ENCODE measurements around the gene ADCY2. TPM values are rescaled to one million over a fixed set of nuclear protein-coding genes. Genes with fewer than 3 reads are reported as not detected.
A peak's percentile ranks its signal among the peaks of the same experiment; 100 is the strongest.

ADCY2 gene
- 10 to 100 TPM in 3 of 8 experiments, 1 to 10 TPM in 3, under 1 TPM in 2; 0.09 to 83.3 (median 8.9) TPM for total RNA-seq

GRCh38 chr5:7395947-7396712, at the start of gene ADCY2:
Gene ADCY2, plus strand, starts transcription at chr5:7396138. Its CDS starts 159 bp downstream, at chr5:7396297.
- Histone ChIP-seq H3K27ac (no peak within 1 kb of the TSS), H3K4me1 (replicated peaks in 1 of 2) (peaks cover 26 to 38% of the 10 kb centered on the region in 2 donors), H3K4me3 (peak within 1 kb of the TSS; percentile 53 to 73 (median 65))
- 0 to 2% methylated on average over 3 to 13 of the region's 121 CpGs; no CpG with 5 or more reads in 8 of the 10 experiments for WGBS, 10 experiments
- ATAC-seq (replicated peaks in 6 of 8) = peak; percentile 39 to 75 (median 68)
- in situ Hi-C loops (cut with MboI; ENCODE audit: low pct_unique_long_range_greater_than_20kb in 2 of 9, low sequenced_read_pairs in 9 of 9, unreplicated experiment in 9 of 9) = loop anchor here in 2 of 9 experiments (25.0 kb wide), 2 partner anchors 134 to 584 kb away; no protein-coding TSS in a partner anchor

GRCh38 chr5:7347377-7347776, 48.6 kb upstream of the ADCY2 start:
- peak in 2 of 8 experiments; percentile 15 to 34 for ATAC-seq (replicated peaks in 6 of 8)
- in situ Hi-C loops (cut with MboI; ENCODE audit: low pct_unique_long_range_greater_than_20kb in 2 of 9, low sequenced_read_pairs in 9 of 9, unreplicated experiment in 9 of 9) = no loop called here
- no peak overlapping the region for H3K27ac ChIP-seq
- peaks cover 10 to 32% of the 10 kb centered on the region in 2 donors for H3K4me1 ChIP-seq (replicated peaks in 1 of 2)
- WGBS, 10 experiments = 52 to 100% (median 60%) methylated on average over 1 to 6 of the region's 6 CpGs; no CpG with 5 or more reads in 2 of the 10 experiments
- H3K4me3 ChIP-seq = no peak overlapping the region

GRCh38 chr5:7348168-7348854, 47.6 kb upstream of the ADCY2 start:
- peaks cover 10 to 32% of the 10 kb centered on the region in 2 donors for H3K4me1 ChIP-seq (replicated peaks in 1 of 2)
- in situ Hi-C loops (cut with MboI; ENCODE audit: low pct_unique_long_range_greater_than_20kb in 2 of 9, low sequenced_read_pairs in 9 of 9, unreplicated experiment in 9 of 9) = no loop called here
- peak in 5 of 8 experiments; percentile 39 to 88 (median 67) for ATAC-seq (replicated peaks in 6 of 8)
- no peak overlapping the region for H3K27ac ChIP-seq
- 0 to 80% (median 41%) methylated on average over 1 to 8 of the region's 8 CpGs; no CpG with 5 or more reads in 2 of the 10 experiments for WGBS, 10 experiments
- no peak overlapping the region for H3K4me3 ChIP-seq

- ATAC-seq (replicated peaks in 6 of 8) = no peak
- peaks cover 4 to 12% of the 10 kb centered on the region in 2 donors for H3K4me1 ChIP-seq (replicated peaks in 1 of 2)
- H3K4me3 ChIP-seq = no peak overlapping the region
- in situ Hi-C loops (cut with MboI; ENCODE audit: low pct_unique_long_range_greater_than_20kb in 2 of 9, low sequenced_read_pairs in 9 of 9, unreplicated experiment in 9 of 9) = no loop called here
- WGBS, 10 experiments = 0 to 100% (median 37%) methylated on average over 1 to 5 of the region's 5 CpGs; no CpG with 5 or more reads in 2 of the 10 experiments
- H3K27ac ChIP-seq = no peak overlapping the region
Measured at GRCh38 chr5:7361593-7361992, 34.3 kb upstream of the ADCY2 start.

GRCh38 chr5:7363067-7363677, 32.8 kb upstream of the ADCY2 start:
- in situ Hi-C loops (cut with MboI; ENCODE audit: low pct_unique_long_range_greater_than_20kb in 2 of 9, low sequenced_read_pairs in 9 of 9, unreplicated experiment in 9 of 9) = no loop called here
- peak in 1 of 8 experiments; percentile 28 for ATAC-seq (replicated peaks in 6 of 8)
- H3K4me3 ChIP-seq = no peak overlapping the region
- no peak overlapping the region for H3K27ac ChIP-seq
- WGBS, 10 experiments = 21 to 67% (median 25%) methylated on average over 1 to 2 of the region's 2 CpGs; no CpG with 5 or more reads in 3 of the 10 experiments
- peaks cover 4 to 12% of the 10 kb centered on the region in 2 donors for H3K4me1 ChIP-seq (replicated peaks in 1 of 2)

- ATAC-seq (replicated peaks in 6 of 8) = no peak
- no peak overlapping the region for H3K27ac ChIP-seq
- in situ Hi-C loops (cut with MboI; ENCODE audit: low pct_unique_long_range_greater_than_20kb in 2 of 9, low sequenced_read_pairs in 9 of 9, unreplicated experiment in 9 of 9) = no loop called here
- H3K4me1 ChIP-seq (replicated peaks in 1 of 2) = peaks cover 4 to 12% of the 10 kb centered on the region in 2 donors
- WGBS, 10 experiments = 0 to 70% (median 43%) methylated on average over 1 to 3 of the region's 3 CpGs
- H3K4me3 ChIP-seq = no peak overlapping the region
Measured at GRCh38 chr5:7364226-7364875, 31.6 kb upstream of the ADCY2 start.

GRCh38 chr5:7367780-7368179, 28.2 kb upstream of the ADCY2 start:
- no peak for ATAC-seq (replicated peaks in 6 of 8)
- Histone ChIP-seq H3K4me1 (replicated peaks in 1 of 2) (peaks cover 4 to 11% of the 10 kb centered on the region in 2 donors), H3K27ac (no peak overlapping the region), H3K4me3 (no peak overlapping the region)
- in situ Hi-C loops (cut with MboI; ENCODE audit: low pct_unique_long_range_greater_than_20kb in 2 of 9, low sequenced_read_pairs in 9 of 9, unreplicated experiment in 9 of 9) = no loop called here
- WGBS, 10 experiments = 0 to 100% (median 72%) methylated on average over 1 to 3 of the region's 4 CpGs; no CpG with 5 or more reads in 2 of the 10 experiments

GRCh38 chr5:7372399-7372798, 23.5 kb upstream of the ADCY2 start:
- in situ Hi-C loops (cut with MboI; ENCODE audit: low pct_unique_long_range_greater_than_20kb in 2 of 9, low sequenced_read_pairs in 9 of 9, unreplicated experiment in 9 of 9) = no loop called here
- WGBS, 10 experiments = no CpG with 5 or more reads among the region's 1 CpG
- ATAC-seq (replicated peaks in 6 of 8) = no peak
- H3K27ac ChIP-seq = no peak overlapping the region
- H3K4me1 ChIP-seq (replicated peaks in 1 of 2) = peaks cover 2 to 5% of the 10 kb centered on the region in 2 donors
- H3K4me3 ChIP-seq = no peak overlapping the region

GRCh38 chr5:7374186-7374585, 21.8 kb upstream of the ADCY2 start:
- H3K4me3 ChIP-seq = no peak overlapping the region
- no peak for ATAC-seq (replicated peaks in 6 of 8)

GRCh38 chr5:7375457-7375856, 20.5 kb upstream of the ADCY2 start:
- peak in 4 of 8 experiments; percentile 30 to 79 (median 56) for ATAC-seq (replicated peaks in 6 of 8)
- WGBS, 10 experiments = 26 to 97% (median 71%) methylated on average over 1 to 4 of the region's 4 CpGs; no CpG with 5 or more reads in 3 of the 10 experiments
- H3K4me1 ChIP-seq (replicated peaks in 1 of 2) = peaks cover 2 to 5% of the 10 kb centered on the region in 2 donors
- H3K4me3 ChIP-seq = no peak overlapping the region
- H3K27ac ChIP-seq = no peak overlapping the region
- in situ Hi-C loops (cut with MboI; ENCODE audit: low pct_unique_long_range_greater_than_20kb in 2 of 9, low sequenced_read_pairs in 9 of 9, unreplicated experiment in 9 of 9) = loop anchor here in 2 of 9 experiments (25.0 kb wide), 2 partner anchors 113 to 563 kb away; no protein-coding TSS in a partner anchor

More at GRCh38 chr5:7374186-7374585, 21.8 kb upstream of the ADCY2 start:
- Histone ChIP-seq H3K27ac (no peak overlapping the region), H3K4me1 (replicated peaks in 1 of 2) (peaks cover 2 to 5% of the 10 kb centered on the region in 2 donors)
- 7 to 100% (median 84%) methylated on average over 1 to 4 of the region's 4 CpGs for WGBS, 10 experiments
- in situ Hi-C loops (cut with MboI; ENCODE audit: low pct_unique_long_range_greater_than_20kb in 2 of 9, low sequenced_read_pairs in 9 of 9, unreplicated experiment in 9 of 9) = no loop called here

GRCh38 chr5:7376871-7377270, 19.1 kb upstream of the ADCY2 start:
- H3K4me1 ChIP-seq (replicated peaks in 1 of 2) = peaks cover 2 to 5% of the 10 kb centered on the region in 2 donors
- no peak overlapping the region for H3K4me3 ChIP-seq
- no peak overlapping the region for H3K27ac ChIP-seq
- ATAC-seq (replicated peaks in 6 of 8) = no peak
- 17 to 100% (median 96%) methylated on average over 1 to 3 of the region's 3 CpGs; no CpG with 5 or more reads in 1 of the 10 experiments for WGBS, 10 experiments
- in situ Hi-C loops (cut with MboI; ENCODE audit: low pct_unique_long_range_greater_than_20kb in 2 of 9, low sequenced_read_pairs in 9 of 9, unreplicated experiment in 9 of 9) = loop anchor here in 2 of 9 experiments (25.0 kb wide), 2 partner anchors 115 to 565 kb away; no protein-coding TSS in a partner anchor

- WGBS, 10 experiments = 33 to 100% (median 75%) methylated on average over 1 to 2 of the region's 2 CpGs; no CpG with 5 or more reads in 2 of the 10 experiments
- ATAC-seq (replicated peaks in 6 of 8) = no peak
- H3K4me3 ChIP-seq = no peak overlapping the region
- in situ Hi-C loops (cut with MboI; ENCODE audit: low pct_unique_long_range_greater_than_20kb in 2 of 9, low sequenced_read_pairs in 9 of 9, unreplicated experiment in 9 of 9) = loop anchor here in 2 of 9 experiments (25.0 kb wide), 2 partner anchors 115 to 565 kb away; no protein-coding TSS in a partner anchor
- no peak overlapping the region for H3K27ac ChIP-seq
- peaks cover 2 to 5% of the 10 kb centered on the region in 2 donors for H3K4me1 ChIP-seq (replicated peaks in 1 of 2)
Measured at GRCh38 chr5:7377761-7378160, 18.2 kb upstream of the ADCY2 start.
